Liver (tissue), 9 donors: Measurements from ENCODE around the gene HYAL1. TPM values are rescaled to one million over a fixed set of nuclear protein-coding genes. Genes with fewer than 3 reads are reported as not detected.

Experiments used
- DNase-seq: peaks from one replicate; pipeline ENCODE4 v3.0.0-alpha.2; 2017; ENCODE audit warnings: low spot score
- H3K27ac ChIP-seq, 2 donors: one replicate each; pipeline ENCODE4 v1.7.0; 2013; ENCODE audit warnings: inconsistent platforms in 2 of 2, low read length in 2 of 2, control low read depth in 1 of 2, low read depth in 1 of 2, mild to moderate bottlenecking in 1 of 2
- H3K27me3 ChIP-seq, 4 donors: one replicate each; pipeline versions ENCODE4 v1.6.1 to v1.7.0; 2013; ENCODE audit warnings: low read length in 3 of 4, inconsistent platforms in 1 of 4, mild to moderate bottlenecking in 1 of 4, moderate library complexity in 1 of 4; ENCODE audit not compliant: control insufficient read depth in 4 of 4, insufficient read depth in 4 of 4
- H3K36me3 ChIP-seq, 4 donors: one replicate each; pipeline versions ENCODE4 v1.6.1 to v1.7.0; 2013; ENCODE audit warnings: low read length in 3 of 4, mild to moderate bottlenecking in 3 of 4, low read depth in 1 of 4, moderate library complexity in 1 of 4; ENCODE audit not compliant: control insufficient read depth in 4 of 4, insufficient read depth in 3 of 4
- H3K4me1 ChIP-seq, 4 donors: one replicate each; pipeline versions ENCODE4 v1.6.1 to v1.7.0; 2013; ENCODE audit warnings: low read length in 3 of 4, mild to moderate bottlenecking in 3 of 4, moderate library complexity in 1 of 4; ENCODE audit not compliant: control insufficient read depth in 4 of 4, insufficient read depth in 4 of 4
- H3K4me3 ChIP-seq, 3 donors: one replicate each; pipeline versions ENCODE4 v1.6.1 to v1.7.0; 2013; ENCODE audit warnings: low read length in 3 of 3, control low read depth in 1 of 3, low read depth in 1 of 3, mild to moderate bottlenecking in 1 of 3
- H3K9ac ChIP-seq, 2 donors: one replicate each; pipeline ENCODE4 v1.7.0; 2013; ENCODE audit warnings: low read length in 2 of 2, mild to moderate bottlenecking in 2 of 2, moderate library complexity in 2 of 2, control low read depth in 1 of 2, low read depth in 1 of 2
- H3K9me3 ChIP-seq, 4 donors: one replicate each; pipeline versions ENCODE4 v1.6.1 to v1.7.0; 2013; ENCODE audit warnings: low read length in 3 of 4; ENCODE audit not compliant: control insufficient read depth in 4 of 4
- EGR1 ChIP-seq, 2 donors: IDR thresholded peaks; 2 replicates each; pipeline ENCODE4 v1.6.1; 2016 to 2018; ENCODE audit warnings: antibody characterized with exemption in 2 of 2, low read depth in 2 of 2
- FOXA1 ChIP-seq: IDR thresholded peaks from 2 replicates; pipeline ENCODE4 v1.6.1; 2016; ENCODE audit warnings: antibody characterized with exemption
- FOXA2 ChIP-seq: IDR thresholded peaks from 2 replicates; pipeline ENCODE4 v1.6.1; 2016; ENCODE audit warnings: antibody characterized with exemption
- GABPA ChIP-seq, 2 donors: IDR thresholded peaks in 1 of 2; conservative IDR thresholded peaks in 1 of 2; 2 replicates each; pipeline ENCODE4 v1.6.1; 2016; ENCODE audit warnings: antibody characterized with exemption in 2 of 2, mild to moderate bottlenecking in 1 of 2, moderate library complexity in 1 of 2
- HNF4A ChIP-seq, 2 donors: conservative IDR thresholded peaks; 2 replicates each; pipeline ENCODE4 v1.6.1; 2016; ENCODE audit warnings: antibody characterized with exemption in 2 of 2, mild to moderate bottlenecking in 2 of 2
- JUND ChIP-seq, 2 donors: IDR thresholded peaks; 2 replicates each; pipeline ENCODE4 v1.6.1; 2016; ENCODE audit warnings: antibody characterized with exemption in 2 of 2
- NR2F2 ChIP-seq: IDR thresholded peaks from 2 replicates; pipeline ENCODE4 v1.6.1; 2016; ENCODE audit warnings: antibody characterized with exemption
- RAD21 ChIP-seq, 2 donors: IDR thresholded peaks; 2 replicates each; pipeline ENCODE4 v1.6.1; 2016; ENCODE audit warnings: antibody characterized with exemption in 2 of 2, mild to moderate bottlenecking in 2 of 2
- RXRA ChIP-seq, 2 donors: IDR thresholded peaks; 2 replicates each; pipeline ENCODE4 v1.6.1; 2017 to 2018; ENCODE audit warnings: antibody characterized with exemption in 2 of 2, mild to moderate bottlenecking in 1 of 2
- SP1 ChIP-seq: IDR thresholded peaks from 2 replicates; pipeline ENCODE4 v1.6.1; 2018; ENCODE audit warnings: antibody characterized with exemption, mild to moderate bottlenecking
- TAF1 ChIP-seq: conservative IDR thresholded peaks from 2 replicates; pipeline ENCODE4 v1.6.1; 2016; ENCODE audit warnings: antibody characterized with exemption, mild to moderate bottlenecking
- YY1 ChIP-seq: IDR thresholded peaks from 2 replicates; pipeline ENCODE4 v1.6.1; 2016; ENCODE audit warnings: antibody characterized with exemption, mild to moderate bottlenecking
- WGBS: extraction: QIAGEN DNeasy Blood & Tissue Kit; methylation state at CpG from one replicate; pipeline ENCODE4 v1.1.7; 2013; 5-methylcytosine and 5-hydroxymethylcytosine counted together
- polyA plus RNA-seq, 2 donors: library from polyadenylated mRNA; stranded (reverse) in 1 of 2; unstranded in 1 of 2; fragments of 200-250 nt in 1 of 2; fragments of >200 nt in 1 of 2; fragmentation: Nextera tagmentation in 1 of 2; extraction: Ambion mirVana in 1 of 2; gene quantifications; one replicate each; pipeline versions ENCODE4 v1.2.1 to v1.2.3, GENCODE V29; 2013 to 2015
- total RNA-seq, 2 donors: library from RNA; depleted of rRNA; stranded (reverse); fragments of >200 nt; gene quantifications; one replicate each; pipeline ENCODE4 v1.2.3, GENCODE V29; 2014
- TF ChIP-seq, protein P1 (sequence below): fragments of 150-350 bp; IDR thresholded peaks from 2 replicates; pipeline ENCODE4 v1.5.1; 2017; ENCODE audit warnings: improper control_type of control experiment, low read depth, low read length; ENCODE audit not compliant: missing input control
- TF ChIP-seq, protein P2 (sequence below): IDR thresholded peaks from 2 replicates; pipeline ENCODE4 v1.6.1; 2016; ENCODE audit warnings: antibody characterized with exemption
- TF ChIP-seq, protein P3 (sequence below): IDR thresholded peaks from 2 replicates; pipeline ENCODE4 v1.6.1; 2016; ENCODE audit warnings: antibody characterized with exemption
- TF ChIP-seq, protein P4 (sequence below): IDR thresholded peaks from 2 replicates; pipeline ENCODE4 v1.6.1; 2016; ENCODE audit warnings: antibody characterized with exemption, mild to moderate bottlenecking
- TF ChIP-seq, protein P5 (sequence below): IDR thresholded peaks from 2 replicates; pipeline ENCODE4 v1.6.1; 2016; ENCODE audit warnings: antibody characterized with exemption
- donor health status: healthy.
- donor health status: healthy.
- donor health status: healthy.
- donor health status: healthy.
- donor health status: healthy.

HYAL1 gene
- total and polyA plus RNA-seq, 4 donors = 82.3 to 156 (median 121) TPM

DNA sequence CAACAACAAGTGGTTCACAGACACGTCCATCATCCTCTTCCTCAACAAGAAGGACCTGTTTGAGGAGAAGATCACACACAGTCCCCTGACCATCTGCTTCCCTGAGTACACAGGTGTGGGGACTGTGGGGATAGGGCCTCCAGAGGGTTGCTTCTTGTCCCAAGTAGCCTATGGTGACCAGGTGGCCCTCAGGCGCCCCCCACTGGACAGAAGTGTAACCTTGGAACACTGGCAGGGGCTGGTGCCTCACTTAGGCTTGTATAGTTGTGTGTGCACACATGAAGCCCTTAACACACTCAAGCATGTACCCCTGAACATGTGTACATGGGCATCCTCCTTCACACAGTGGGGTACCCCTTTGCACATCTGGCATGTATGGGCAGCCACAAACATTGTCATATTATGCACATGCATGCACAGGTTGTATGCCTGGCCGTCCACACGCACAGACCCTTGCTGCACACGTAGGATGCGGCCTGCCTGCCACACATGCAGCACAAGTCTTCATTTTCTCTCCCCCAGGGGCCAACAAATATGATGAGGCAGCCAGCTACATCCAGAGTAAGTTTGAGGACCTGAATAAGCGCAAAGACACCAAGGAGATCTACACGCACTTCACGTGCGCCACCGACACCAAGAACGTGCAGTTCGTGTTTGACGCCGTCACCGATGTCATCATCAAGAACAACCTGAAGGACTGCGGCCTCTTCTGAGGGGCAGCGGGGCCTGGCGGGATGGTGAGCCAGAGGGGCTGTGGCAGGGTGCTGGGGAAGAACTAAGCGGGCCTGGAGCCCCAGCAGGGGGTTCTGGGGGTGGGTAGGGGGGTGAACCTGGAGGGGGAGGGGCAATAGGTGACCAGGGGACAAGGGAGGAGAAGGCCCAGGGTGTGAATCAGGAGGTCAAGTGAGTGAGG lies 46.1 kb downstream of the HYAL1 start:
- WGBS = 92% methylated on average over 20 of the region's 20 CpGs

DNA sequence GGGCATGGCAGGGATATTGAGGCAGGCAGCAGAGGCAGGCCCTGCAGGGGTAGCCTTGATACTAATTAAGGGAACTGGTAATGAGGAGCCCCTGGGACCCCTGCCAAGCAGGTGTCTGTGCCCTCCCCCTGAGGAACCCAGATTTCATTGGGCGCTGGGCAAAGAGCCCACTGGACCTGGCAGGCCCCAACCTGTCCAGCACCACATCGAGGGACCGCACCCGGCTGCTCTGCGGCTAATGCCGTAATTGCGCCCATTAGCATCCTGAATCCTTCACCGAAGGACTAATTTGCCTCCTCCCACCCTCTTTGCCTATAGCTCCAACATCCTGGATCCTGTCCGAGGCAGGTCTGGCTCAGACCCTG lies 48.1 kb downstream of the HYAL1 start:
- 86% methylated on average over 9 of the region's 9 CpGs for WGBS
- Histone ChIP-seq H3K4me3 (no peak overlapping the region), H3K27ac (peak overlapping the region; percentile 83 to 96), H3K27me3 (no peaks in the 10 kb centered on the region), H3K9ac (no peak overlapping the region), H3K9me3 (no peaks in the 10 kb centered on the region), H3K36me3 (peaks cover 14 to 26% (median 21%) of the 10 kb centered on the region in 4 donors), H3K4me1 (peaks cover 11 to 43% (median 23%) of the 10 kb centered on the region in 4 donors)
- TF ChIP-seq FOXA2 (no peak), GABPA (IDR thresholded peaks at IDR 0.05 in 1 of 2, conservative IDR thresholded peaks at IDR 0.05 in 1 of 2) (no peak), FOXA1 (no peak), JUND (IDR thresholded peaks at IDR 0.05) (no peak), NR2F2 (no peak), RAD21 (IDR thresholded peaks at IDR 0.05) (no peak), TAF1 (no peak), RXRA (IDR thresholded peaks at IDR 0.05) (no peak), EGR1 (IDR thresholded peaks at IDR 0.05; ENCODE audit: low read depth in 2 of 2) (no peak), SP1 (no peak), HNF4A (conservative IDR thresholded peaks at IDR 0.05) (no peak), YY1 (no peak)
- TF ChIP-seq, protein P1, sequence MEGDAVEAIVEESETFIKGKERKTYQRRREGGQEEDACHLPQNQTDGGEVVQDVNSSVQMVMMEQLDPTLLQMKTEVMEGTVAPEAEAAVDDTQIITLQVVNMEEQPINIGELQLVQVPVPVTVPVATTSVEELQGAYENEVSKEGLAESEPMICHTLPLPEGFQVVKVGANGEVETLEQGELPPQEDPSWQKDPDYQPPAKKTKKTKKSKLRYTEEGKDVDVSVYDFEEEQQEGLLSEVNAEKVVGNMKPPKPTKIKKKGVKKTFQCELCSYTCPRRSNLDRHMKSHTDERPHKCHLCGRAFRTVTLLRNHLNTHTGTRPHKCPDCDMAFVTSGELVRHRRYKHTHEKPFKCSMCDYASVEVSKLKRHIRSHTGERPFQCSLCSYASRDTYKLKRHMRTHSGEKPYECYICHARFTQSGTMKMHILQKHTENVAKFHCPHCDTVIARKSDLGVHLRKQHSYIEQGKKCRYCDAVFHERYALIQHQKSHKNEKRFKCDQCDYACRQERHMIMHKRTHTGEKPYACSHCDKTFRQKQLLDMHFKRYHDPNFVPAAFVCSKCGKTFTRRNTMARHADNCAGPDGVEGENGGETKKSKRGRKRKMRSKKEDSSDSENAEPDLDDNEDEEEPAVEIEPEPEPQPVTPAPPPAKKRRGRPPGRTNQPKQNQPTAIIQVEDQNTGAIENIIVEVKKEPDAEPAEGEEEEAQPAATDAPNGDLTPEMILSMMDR = no peak
- TF ChIP-seq, protein P2, sequence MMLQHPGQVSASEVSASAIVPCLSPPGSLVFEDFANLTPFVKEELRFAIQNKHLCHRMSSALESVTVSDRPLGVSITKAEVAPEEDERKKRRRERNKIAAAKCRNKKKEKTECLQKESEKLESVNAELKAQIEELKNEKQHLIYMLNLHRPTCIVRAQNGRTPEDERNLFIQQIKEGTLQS = no peak
- TF ChIP-seq, protein P3, sequence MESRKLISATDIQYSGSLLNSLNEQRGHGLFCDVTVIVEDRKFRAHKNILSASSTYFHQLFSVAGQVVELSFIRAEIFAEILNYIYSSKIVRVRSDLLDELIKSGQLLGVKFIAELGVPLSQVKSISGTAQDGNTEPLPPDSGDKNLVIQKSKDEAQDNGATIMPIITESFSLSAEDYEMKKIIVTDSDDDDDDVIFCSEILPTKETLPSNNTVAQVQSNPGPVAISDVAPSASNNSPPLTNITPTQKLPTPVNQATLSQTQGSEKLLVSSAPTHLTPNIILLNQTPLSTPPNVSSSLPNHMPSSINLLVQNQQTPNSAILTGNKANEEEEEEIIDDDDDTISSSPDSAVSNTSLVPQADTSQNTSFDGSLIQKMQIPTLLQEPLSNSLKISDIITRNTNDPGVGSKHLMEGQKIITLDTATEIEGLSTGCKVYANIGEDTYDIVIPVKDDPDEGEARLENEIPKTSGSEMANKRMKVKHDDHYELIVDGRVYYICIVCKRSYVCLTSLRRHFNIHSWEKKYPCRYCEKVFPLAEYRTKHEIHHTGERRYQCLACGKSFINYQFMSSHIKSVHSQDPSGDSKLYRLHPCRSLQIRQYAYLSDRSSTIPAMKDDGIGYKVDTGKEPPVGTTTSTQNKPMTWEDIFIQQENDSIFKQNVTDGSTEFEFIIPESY = no peak
- TF ChIP-seq, protein P4, sequence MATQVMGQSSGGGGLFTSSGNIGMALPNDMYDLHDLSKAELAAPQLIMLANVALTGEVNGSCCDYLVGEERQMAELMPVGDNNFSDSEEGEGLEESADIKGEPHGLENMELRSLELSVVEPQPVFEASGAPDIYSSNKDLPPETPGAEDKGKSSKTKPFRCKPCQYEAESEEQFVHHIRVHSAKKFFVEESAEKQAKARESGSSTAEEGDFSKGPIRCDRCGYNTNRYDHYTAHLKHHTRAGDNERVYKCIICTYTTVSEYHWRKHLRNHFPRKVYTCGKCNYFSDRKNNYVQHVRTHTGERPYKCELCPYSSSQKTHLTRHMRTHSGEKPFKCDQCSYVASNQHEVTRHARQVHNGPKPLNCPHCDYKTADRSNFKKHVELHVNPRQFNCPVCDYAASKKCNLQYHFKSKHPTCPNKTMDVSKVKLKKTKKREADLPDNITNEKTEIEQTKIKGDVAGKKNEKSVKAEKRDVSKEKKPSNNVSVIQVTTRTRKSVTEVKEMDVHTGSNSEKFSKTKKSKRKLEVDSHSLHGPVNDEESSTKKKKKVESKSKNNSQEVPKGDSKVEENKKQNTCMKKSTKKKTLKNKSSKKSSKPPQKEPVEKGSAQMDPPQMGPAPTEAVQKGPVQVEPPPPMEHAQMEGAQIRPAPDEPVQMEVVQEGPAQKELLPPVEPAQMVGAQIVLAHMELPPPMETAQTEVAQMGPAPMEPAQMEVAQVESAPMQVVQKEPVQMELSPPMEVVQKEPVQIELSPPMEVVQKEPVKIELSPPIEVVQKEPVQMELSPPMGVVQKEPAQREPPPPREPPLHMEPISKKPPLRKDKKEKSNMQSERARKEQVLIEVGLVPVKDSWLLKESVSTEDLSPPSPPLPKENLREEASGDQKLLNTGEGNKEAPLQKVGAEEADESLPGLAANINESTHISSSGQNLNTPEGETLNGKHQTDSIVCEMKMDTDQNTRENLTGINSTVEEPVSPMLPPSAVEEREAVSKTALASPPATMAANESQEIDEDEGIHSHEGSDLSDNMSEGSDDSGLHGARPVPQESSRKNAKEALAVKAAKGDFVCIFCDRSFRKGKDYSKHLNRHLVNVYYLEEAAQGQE = no peak
- TF ChIP-seq, protein P5, sequence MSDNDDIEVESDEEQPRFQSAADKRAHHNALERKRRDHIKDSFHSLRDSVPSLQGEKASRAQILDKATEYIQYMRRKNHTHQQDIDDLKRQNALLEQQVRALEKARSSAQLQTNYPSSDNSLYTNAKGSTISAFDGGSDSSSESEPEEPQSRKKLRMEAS = no peak
- DNase-seq = no peak

More for the DNA sequence above, 46.1 kb downstream of the HYAL1 start:
- no peaks in the 10 kb centered on the region for H3K9me3 ChIP-seq
- H3K27me3 ChIP-seq = no peaks in the 10 kb centered on the region
- no peak overlapping the region for H3K9ac ChIP-seq
- peaks cover 12 to 23% (median 20%) of the 10 kb centered on the region in 4 donors for H3K36me3 ChIP-seq
- no peak for DNase-seq
- TF ChIP-seq JUND (IDR thresholded peaks at IDR 0.05) (no peak), YY1 (no peak), RAD21 (IDR thresholded peaks at IDR 0.05) (peak; percentile 62 to 73)
- TF ChIP-seq, protein P1 = peak; percentile 37
- H3K27ac ChIP-seq = no peak overlapping the region
- peaks cover 14 to 42% (median 27%) of the 10 kb centered on the region in 4 donors for H3K4me1 ChIP-seq
- no peak overlapping the region for H3K4me3 ChIP-seq
